DOHH2 (cell line): ENCODE data around the gene GAS7.

Source experiments
- CTCF ChIP-seq: fragments of 200-600 bp; sonication (generic); IDR thresholded peaks from one replicate; pipeline ENCODE4 v1.5.1; 2014; ENCODE audit warnings: antibody characterized with exemption, mild to moderate bottlenecking, low read depth, low read length; ENCODE audit not compliant: poor library complexity, severe bottlenecking
- EZH2phosphoT487 ChIP-seq: fragments of 200-600 bp; sonication (generic); IDR thresholded peaks from 2 replicates; pipeline ENCODE4 v1.6.1; 2017; ENCODE audit warnings: borderline replicate concordance, mild to moderate bottlenecking, antibody characterized with exemption, low read length, moderate library complexity, mixed read lengths

GRCh38 chr17:10210151-10210574 lies 11.8 kb upstream of the GAS7 start:
- TF ChIP-seq CTCF (no peak), EZH2phosphoT487 (no peak)
